Measurements from ENCODE around the gene CCR9. TPM values are rescaled to one million over a fixed set of nuclear protein-coding genes. Genes with fewer than 3 reads are reported as not detected.

The CCR9 gene
- total and polyA plus RNA-seq, 7 donors, result 0.55 TPM; not detected in 6

DNA sequence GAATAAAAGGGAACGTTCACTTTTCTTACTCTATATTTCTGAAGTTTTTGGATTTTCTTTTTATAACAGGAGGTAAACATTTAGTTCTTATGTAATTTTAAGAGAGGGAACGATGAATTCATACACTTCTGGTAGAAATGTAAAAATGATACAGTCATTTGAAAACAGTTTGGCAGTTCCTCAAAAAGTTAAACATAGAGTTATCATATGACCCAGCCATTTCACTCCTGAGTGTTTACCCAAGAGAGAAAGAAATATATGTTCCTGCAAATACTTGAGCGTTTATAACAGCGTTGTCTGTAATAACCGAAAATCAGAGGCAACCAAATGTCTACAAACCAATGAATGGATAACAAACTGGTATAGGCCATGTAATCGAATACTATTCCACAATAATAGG is 20.8 kb upstream of the CCR9 start:
- peaks cover 0 to 4% (median under 1%) of the 10 kb centered on the region in 4 donors for H3K9me3 ChIP-seq
- no peaks in the 10 kb centered on the region for H3K36me3 ChIP-seq
- H3K4me3 ChIP-seq, result no peak overlapping the region
- TF ChIP-seq POLR2A (IDR thresholded peaks at IDR 0.05) (no peak), EP300 (IDR thresholded peaks at IDR 0.05) (no peak), POLR2AphosphoS5 (IDR thresholded peaks at IDR 0.05) (no peak)
- TF ChIP-seq, protein P1, sequence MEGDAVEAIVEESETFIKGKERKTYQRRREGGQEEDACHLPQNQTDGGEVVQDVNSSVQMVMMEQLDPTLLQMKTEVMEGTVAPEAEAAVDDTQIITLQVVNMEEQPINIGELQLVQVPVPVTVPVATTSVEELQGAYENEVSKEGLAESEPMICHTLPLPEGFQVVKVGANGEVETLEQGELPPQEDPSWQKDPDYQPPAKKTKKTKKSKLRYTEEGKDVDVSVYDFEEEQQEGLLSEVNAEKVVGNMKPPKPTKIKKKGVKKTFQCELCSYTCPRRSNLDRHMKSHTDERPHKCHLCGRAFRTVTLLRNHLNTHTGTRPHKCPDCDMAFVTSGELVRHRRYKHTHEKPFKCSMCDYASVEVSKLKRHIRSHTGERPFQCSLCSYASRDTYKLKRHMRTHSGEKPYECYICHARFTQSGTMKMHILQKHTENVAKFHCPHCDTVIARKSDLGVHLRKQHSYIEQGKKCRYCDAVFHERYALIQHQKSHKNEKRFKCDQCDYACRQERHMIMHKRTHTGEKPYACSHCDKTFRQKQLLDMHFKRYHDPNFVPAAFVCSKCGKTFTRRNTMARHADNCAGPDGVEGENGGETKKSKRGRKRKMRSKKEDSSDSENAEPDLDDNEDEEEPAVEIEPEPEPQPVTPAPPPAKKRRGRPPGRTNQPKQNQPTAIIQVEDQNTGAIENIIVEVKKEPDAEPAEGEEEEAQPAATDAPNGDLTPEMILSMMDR (IDR thresholded peaks at IDR 0.05), result no peak
- no peak for DNase-seq
- H3K4me1 ChIP-seq, result no peaks in the 10 kb centered on the region
- 36 to 43% methylated on average over 6 of the region's 6 CpGs for WGBS, 2 donors
- intact Hi-C loops (cut with DNase I), result no loop called here
- H3K27ac ChIP-seq, result no peak overlapping the region
- no peaks in the 10 kb centered on the region for H3K27me3 ChIP-seq

DNA sequence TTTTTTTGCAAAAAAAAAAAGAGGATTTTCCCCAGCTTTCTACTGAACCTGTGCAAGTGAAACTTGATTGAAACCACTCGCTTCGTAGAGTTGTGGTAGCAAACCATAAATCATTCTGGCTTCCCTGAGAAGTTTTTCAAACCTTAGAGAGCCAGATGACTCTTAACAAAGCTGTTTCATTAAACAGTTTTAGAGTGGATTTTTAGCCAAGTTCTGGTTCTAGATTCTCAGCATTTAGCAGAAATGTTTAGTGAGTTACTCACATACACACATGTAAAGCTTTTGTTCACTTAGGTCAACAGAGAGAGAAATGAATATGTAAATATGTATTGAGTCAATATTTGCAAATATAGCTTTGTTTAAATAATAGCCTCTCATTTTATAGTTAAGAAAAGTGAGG is 18.1 kb upstream of the CCR9 start:
- intact Hi-C loops (cut with DNase I), result no loop called here
- H3K27ac ChIP-seq, result no peak overlapping the region

DNA sequence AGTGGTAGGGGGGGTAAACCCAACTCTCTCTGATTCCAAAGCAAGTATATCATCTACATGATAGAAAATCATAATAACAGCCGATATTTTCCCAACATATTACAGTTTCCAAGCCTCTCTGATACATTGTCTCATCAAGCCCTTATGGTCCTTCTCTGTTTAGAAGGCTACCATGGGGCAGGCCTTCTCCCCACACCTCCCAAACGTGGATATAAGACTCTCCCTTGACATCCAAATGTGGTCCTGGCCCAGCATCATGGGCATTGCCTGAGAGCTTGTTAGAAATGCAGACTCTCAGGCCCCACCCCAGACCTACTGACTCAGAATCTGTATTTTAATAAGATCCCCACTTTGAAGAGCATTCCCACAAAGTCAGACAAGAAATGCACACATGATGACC is 17.7 kb upstream of the CCR9 start:
- 73 to 76% methylated on average over 2 of the region's 2 CpGs for WGBS, 2 donors
- DNase-seq, result no peak
- TF ChIP-seq, protein P1 (IDR thresholded peaks at IDR 0.05), result no peak
- no peak for TF ChIP-seq POLR2A (IDR thresholded peaks at IDR 0.05)
- TF ChIP-seq POLR2AphosphoS5 (IDR thresholded peaks at IDR 0.05), result no peak
- no peak for TF ChIP-seq EP300 (IDR thresholded peaks at IDR 0.05)
- peaks cover 0 to under 1% (median 0%) of the 10 kb centered on the region in 4 donors for H3K9me3 ChIP-seq
- no peak overlapping the region for H3K4me3 ChIP-seq
- H3K4me1 ChIP-seq, result no peaks in the 10 kb centered on the region
- no peak overlapping the region for H3K27ac ChIP-seq
- no peaks in the 10 kb centered on the region for H3K27me3 ChIP-seq
- H3K36me3 ChIP-seq, result no peaks in the 10 kb centered on the region
- intact Hi-C loops (cut with DNase I), result no loop called here

More for the DNA sequence above, 18.1 kb upstream of the CCR9 start:
- 56 to 89% methylated on average over 2 of the region's 2 CpGs for WGBS, 2 donors
- H3K4me3 ChIP-seq, result no peak overlapping the region
- H3K9me3 ChIP-seq, result peaks cover 0 to 4% (median under 1%) of the 10 kb centered on the region in 4 donors
- no peak for DNase-seq
- H3K4me1 ChIP-seq, result no peaks in the 10 kb centered on the region
- H3K36me3 ChIP-seq, result no peaks in the 10 kb centered on the region
- TF ChIP-seq EP300 (IDR thresholded peaks at IDR 0.05) (no peak), POLR2AphosphoS5 (IDR thresholded peaks at IDR 0.05) (no peak), POLR2A (IDR thresholded peaks at IDR 0.05) (no peak)
- TF ChIP-seq, protein P1 (IDR thresholded peaks at IDR 0.05), result no peak
- H3K27me3 ChIP-seq, result no peaks in the 10 kb centered on the region

DNA sequence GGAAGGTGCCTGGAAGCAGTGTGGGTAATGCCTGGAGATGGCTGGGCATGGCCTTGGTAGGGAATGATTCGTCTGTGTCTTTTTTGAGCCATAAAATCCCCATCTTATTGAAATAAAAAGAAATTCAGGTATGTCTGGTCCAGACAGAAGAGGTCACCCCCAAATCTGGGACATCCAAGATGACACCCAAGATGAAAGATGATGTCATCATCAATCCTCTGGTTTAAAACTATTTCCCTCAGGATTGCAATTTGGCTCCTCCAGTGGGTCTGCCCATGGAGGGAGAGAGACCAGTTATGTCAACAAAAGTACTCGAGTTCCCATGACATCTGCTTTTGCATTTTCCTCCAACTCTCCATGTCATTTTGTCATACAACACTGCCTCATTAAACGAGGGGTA is 16.7 kb upstream of the CCR9 start:
- DNase-seq, result no peak
- H3K27me3 ChIP-seq, result no peaks in the 10 kb centered on the region
- H3K36me3 ChIP-seq, result no peaks in the 10 kb centered on the region
- no peaks in the 10 kb centered on the region for H3K4me1 ChIP-seq
- H3K4me3 ChIP-seq, result no peak overlapping the region
- intact Hi-C loops (cut with DNase I), result no loop called here
- TF ChIP-seq POLR2AphosphoS5 (IDR thresholded peaks at IDR 0.05) (no peak), POLR2A (IDR thresholded peaks at IDR 0.05) (no peak), EP300 (IDR thresholded peaks at IDR 0.05) (no peak)
- TF ChIP-seq, protein P1 (IDR thresholded peaks at IDR 0.05), result no peak
- no peak overlapping the region for H3K27ac ChIP-seq
- 63 to 68% methylated on average over 3 of the region's 3 CpGs for WGBS, 2 donors
- H3K9me3 ChIP-seq, result no peaks in the 10 kb centered on the region

DNA sequence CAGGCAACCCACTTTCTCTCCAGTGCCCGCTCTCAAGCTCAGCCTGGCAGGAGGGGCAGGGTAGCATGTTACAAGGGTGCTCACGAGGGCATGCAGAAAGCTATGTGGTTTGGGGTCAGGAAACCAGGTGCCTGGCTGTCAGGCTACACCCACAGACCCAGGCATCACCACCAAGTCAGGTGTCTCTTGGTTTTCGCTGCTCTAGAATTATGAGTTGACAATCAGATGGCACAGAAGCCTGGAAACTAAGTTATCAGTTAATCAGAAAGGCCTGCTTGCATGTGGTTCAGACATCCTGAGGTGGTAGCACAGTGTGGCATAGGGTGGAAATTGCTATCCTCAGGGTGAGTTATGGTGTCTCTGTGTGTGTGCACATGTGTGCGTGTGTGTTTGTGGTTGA is 16.2 kb upstream of the CCR9 start:
- 51 to 80% methylated on average over 4 of the region's 4 CpGs for WGBS, 2 donors
- no peak overlapping the region for H3K27ac ChIP-seq
- H3K4me1 ChIP-seq, result no peaks in the 10 kb centered on the region
- intact Hi-C loops (cut with DNase I), result no loop called here
- no peak for TF ChIP-seq POLR2AphosphoS5 (IDR thresholded peaks at IDR 0.05)
- TF ChIP-seq EP300 (IDR thresholded peaks at IDR 0.05), result no peak
- TF ChIP-seq POLR2A (IDR thresholded peaks at IDR 0.05), result no peak
- TF ChIP-seq, protein P1 (IDR thresholded peaks at IDR 0.05), result no peak
- no peak overlapping the region for H3K4me3 ChIP-seq
- no peak for DNase-seq
- H3K9me3 ChIP-seq, result no peaks in the 10 kb centered on the region
- H3K27me3 ChIP-seq, result no peaks in the 10 kb centered on the region
- no peaks in the 10 kb centered on the region for H3K36me3 ChIP-seq
